ENCODE results near the gene PGRMC2. TPM values are rescaled to one million over a fixed set of nuclear protein-coding genes. Genes with fewer than 3 reads are reported as not detected.
"Not testable (repeated sequence)": the region's sequence is repeated elsewhere in the genome, so short reads cannot be mapped to it uniquely, and the experiment has no call there.

Gene PGRMC2
- total and polyA plus RNA-seq, 8 donors, result 14.5 to 48.4 (median 29.9) TPM

DNA sequence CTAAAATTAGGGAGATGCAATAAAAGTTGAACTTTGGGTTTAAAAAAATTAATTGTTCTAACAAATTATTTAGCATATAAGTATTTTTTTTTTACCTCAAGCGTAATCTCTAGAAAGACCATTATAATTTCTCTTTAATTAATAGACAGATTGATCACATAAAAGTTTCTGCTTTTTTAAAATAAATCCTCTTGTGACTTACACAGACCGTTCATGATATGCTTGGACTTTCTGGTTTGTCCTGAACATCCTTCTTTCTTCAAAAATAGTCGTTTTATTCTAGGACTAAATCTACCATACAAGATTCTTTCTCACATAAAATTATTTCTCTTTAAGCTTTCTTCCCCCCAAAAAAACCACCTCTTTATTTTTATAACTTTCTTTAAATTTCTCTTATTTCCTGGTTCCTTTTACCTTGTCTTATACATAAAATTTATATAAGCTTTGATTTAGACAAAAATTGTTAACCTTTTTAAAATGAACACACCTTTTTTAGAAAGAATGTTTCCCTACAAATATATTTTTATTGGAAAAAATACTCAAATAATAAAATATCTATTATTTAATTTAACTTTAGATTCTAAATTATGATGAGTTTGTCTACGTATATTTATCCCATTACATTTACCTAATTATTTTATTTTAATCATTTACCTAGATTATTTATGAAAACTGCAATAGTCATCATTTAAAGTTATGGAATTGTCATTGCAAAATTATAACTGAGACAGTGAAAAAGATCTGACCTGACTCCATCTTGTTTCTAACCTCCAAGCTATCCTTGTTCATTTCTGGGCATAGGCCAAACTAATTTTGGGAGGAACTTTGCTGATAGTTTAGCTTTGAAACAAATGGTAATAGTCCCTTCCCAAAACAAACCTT lies 37.6 kb downstream of the PGRMC2 start:
- TF ChIP-seq, protein P1, sequence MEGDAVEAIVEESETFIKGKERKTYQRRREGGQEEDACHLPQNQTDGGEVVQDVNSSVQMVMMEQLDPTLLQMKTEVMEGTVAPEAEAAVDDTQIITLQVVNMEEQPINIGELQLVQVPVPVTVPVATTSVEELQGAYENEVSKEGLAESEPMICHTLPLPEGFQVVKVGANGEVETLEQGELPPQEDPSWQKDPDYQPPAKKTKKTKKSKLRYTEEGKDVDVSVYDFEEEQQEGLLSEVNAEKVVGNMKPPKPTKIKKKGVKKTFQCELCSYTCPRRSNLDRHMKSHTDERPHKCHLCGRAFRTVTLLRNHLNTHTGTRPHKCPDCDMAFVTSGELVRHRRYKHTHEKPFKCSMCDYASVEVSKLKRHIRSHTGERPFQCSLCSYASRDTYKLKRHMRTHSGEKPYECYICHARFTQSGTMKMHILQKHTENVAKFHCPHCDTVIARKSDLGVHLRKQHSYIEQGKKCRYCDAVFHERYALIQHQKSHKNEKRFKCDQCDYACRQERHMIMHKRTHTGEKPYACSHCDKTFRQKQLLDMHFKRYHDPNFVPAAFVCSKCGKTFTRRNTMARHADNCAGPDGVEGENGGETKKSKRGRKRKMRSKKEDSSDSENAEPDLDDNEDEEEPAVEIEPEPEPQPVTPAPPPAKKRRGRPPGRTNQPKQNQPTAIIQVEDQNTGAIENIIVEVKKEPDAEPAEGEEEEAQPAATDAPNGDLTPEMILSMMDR (IDR thresholded peaks at IDR 0.05), result no peak
- Histone ChIP-seq H3K4me3 (no peak overlapping the region), H3K4me1 (no peaks in the 10 kb centered on the region), H3K36me3 (no peaks in the 10 kb centered on the region), H3K27me3 (no peaks in the 10 kb centered on the region), H3K9me3 (no peaks in the 10 kb centered on the region), H3K27ac (no peak overlapping the region)
- ATAC-seq (no peak), FAIRE-seq (peak; percentile 70), DNase-seq (no peak)
- 66 to 75% methylated on average over 4 of the region's 4 CpGs for WGBS, 2 donors
- intact Hi-C loops (cut with DNase I), result no loop called here

DNA sequence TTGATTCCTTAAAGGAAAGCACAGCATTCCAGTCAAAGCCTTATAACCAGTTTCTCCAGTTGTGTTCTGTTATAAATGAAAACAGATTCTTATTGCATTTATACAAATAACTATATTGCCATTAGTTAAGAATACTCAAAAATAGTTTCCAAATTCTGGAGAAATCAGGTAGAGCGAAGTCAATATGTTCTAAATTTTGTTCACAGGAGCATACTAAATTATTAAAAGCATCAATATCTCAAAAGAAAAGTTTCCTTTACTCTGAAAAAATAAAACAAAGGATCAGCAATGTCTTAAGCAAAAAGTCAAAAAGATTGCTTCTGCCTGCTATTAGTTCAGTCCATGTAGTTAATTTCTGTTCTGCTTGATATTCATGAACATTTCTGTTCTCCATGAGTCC lies 39.7 kb downstream of the PGRMC2 start:
- no peak overlapping the region for H3K4me3 ChIP-seq
- FAIRE-seq (no peak), ATAC-seq (no peak), DNase-seq (no peak)
- intact Hi-C loops (cut with DNase I), result no loop called here
- no peak overlapping the region for H3K27ac ChIP-seq
- 96 to 98% methylated on average over 1 of the region's 1 CpG for WGBS, 2 donors
- H3K36me3 ChIP-seq, result no peaks in the 10 kb centered on the region
- H3K27me3 ChIP-seq, result no peaks in the 10 kb centered on the region
- TF ChIP-seq, protein P1 (IDR thresholded peaks at IDR 0.05), result no peak
- H3K4me1 ChIP-seq, result no peaks in the 10 kb centered on the region
- H3K9me3 ChIP-seq, result no peaks in the 10 kb centered on the region

DNA sequence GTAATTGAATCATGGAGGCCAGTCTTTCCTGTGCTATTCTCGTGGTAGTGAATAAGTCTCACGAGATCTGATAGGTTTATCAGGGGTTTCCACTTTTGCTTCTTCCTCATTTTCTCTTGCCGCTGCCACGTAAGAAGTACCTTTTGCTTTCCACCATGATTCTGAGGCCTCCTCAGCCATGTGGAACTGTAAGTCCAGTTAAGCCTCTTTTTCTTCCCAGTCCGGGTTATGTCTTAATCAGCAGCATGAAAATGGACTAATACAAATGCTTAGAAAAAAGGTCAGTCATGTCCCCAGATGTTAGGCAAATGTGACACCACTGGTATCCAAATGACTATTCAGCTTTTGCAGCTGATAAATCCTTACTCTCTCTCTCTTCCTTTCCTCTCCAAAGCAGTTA lies 42.2 kb downstream of the PGRMC2 start:
- intact Hi-C loops (cut with DNase I); H3K36me3 ChIP-seq; H3K4me3 ChIP-seq; ATAC-seq; H3K4me1 ChIP-seq; H3K9me3 ChIP-seq; H3K27me3 ChIP-seq; H3K27ac ChIP-seq; DNase-seq; FAIRE-seq: not testable (repeated sequence)
- 90 to 94% methylated on average over 5 of the region's 5 CpGs for WGBS, 2 donors

DNA sequence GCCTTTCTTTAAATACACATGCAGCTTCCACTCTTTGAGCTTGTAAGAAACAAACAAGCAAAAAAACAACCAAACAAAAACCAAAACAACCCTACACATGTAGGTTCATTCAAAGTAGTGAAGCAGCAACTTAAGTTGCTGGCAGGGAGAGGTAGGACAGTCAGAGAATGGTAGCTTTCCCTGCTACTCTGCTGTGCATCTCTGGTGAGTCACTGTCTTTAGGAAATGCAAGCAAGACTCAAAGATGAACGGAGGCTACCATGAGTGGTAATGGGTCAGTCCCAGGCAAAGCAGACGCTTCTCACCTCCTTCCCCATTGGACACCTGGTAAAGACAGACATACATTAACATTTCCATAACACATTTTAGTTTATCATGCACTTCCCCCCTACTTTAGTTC lies 43.2 kb downstream of the PGRMC2 start:
- no peaks in the 10 kb centered on the region for H3K36me3 ChIP-seq
- H3K27ac ChIP-seq, result no peak overlapping the region
- ATAC-seq (no peak), DNase-seq (no peak), FAIRE-seq (no peak)
- WGBS, 2 donors, result 87 to 95% methylated on average over 2 of the region's 2 CpGs
- no peaks in the 10 kb centered on the region for H3K27me3 ChIP-seq
- TF ChIP-seq, protein P1 (IDR thresholded peaks at IDR 0.05), result no peak
- no peaks in the 10 kb centered on the region for H3K9me3 ChIP-seq
- H3K4me3 ChIP-seq, result no peak overlapping the region
- H3K4me1 ChIP-seq, result no peaks in the 10 kb centered on the region
- intact Hi-C loops (cut with DNase I), result no loop called here

DNA sequence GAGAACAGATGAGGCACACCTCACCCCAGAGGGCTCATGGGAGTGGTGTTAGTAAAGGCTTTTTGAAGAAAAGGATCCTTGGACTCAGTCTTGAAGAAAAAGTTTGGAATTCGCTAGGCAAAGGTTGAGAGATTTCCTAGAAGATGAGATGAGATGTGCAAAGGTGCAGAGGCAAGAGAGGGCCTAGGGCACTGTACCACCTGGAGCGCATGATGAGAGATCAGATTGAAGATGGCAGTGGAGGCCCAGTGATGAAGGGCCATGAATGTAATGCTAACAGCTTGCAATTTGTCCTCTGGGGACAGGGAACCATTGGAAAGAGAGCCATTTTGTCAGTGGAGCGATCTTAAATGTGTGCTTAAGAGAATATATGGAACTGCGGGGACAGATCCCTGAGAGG lies 45.0 kb downstream of the PGRMC2 start:
- WGBS, 2 donors, result 92 to 95% methylated on average over 4 of the region's 4 CpGs
- H3K4me3 ChIP-seq, result no peak overlapping the region
- no peak for ATAC-seq
- H3K9me3 ChIP-seq, result no peaks in the 10 kb centered on the region
- DNase-seq, result no peak
- no peaks in the 10 kb centered on the region for H3K27me3 ChIP-seq
- intact Hi-C loops (cut with DNase I), result no loop called here
- TF ChIP-seq, protein P1 (IDR thresholded peaks at IDR 0.05), result no peak
- H3K36me3 ChIP-seq, result no peaks in the 10 kb centered on the region
- FAIRE-seq, result no peak
- H3K4me1 ChIP-seq, result no peaks in the 10 kb centered on the region
- no peak overlapping the region for H3K27ac ChIP-seq
